PC-9 (cell line): Measurements from ENCODE around the gene EML6. TPM values are rescaled to one million over a fixed set of nuclear protein-coding genes. Genes with fewer than 3 reads are reported as not detected.

Experiments
- BruUV-seq: library from RNA; stranded (reverse); fragments of 400-500 nt; replicated peaks from 2 replicates; lab custom pipeline; 2021; lab: Mats Ljungman, UMichigan
- CTCF ChIA-PET: fragments of 300-600 bp; sonication (Branson Sonifier 250); formaldehyde crosslinking; loops from one replicate; lab custom pipeline; 2022; ENCODE audit warnings: antibody characterized with exemption; lab: Charles Lee
- POLR2A ChIA-PET: fragments of 300-600 bp; sonication (Branson Sonifier 250); formaldehyde crosslinking; loops from one replicate; lab custom pipeline; 2022; ENCODE audit warnings: antibody characterized with exemption; ENCODE audit not compliant: unreplicated experiment; lab: Charles Lee
- DNase-seq, 2 experiments: peaks; one replicate each; pipeline versions ENCODE4 v3.0.0 to v3.0.0-alpha.2; 2015 to 2022; ENCODE audit warnings: mixed read lengths in 1 of 2
- H2AFZ ChIP-seq: fragments of 200-600 bp; sonication (generic); 2 replicates; pipeline ENCODE4 v1.8.1; 2017; ENCODE audit warnings: antibody characterized with exemption
- H3F3A ChIP-seq: fragments of 200-600 bp; sonication (generic); 2 replicates; pipeline ENCODE4 v1.8.1; 2017; ENCODE audit warnings: antibody characterized with exemption, mild to moderate bottlenecking, low read depth; ENCODE audit not compliant: insufficient read depth
- H3K27ac ChIP-seq: fragments of 200-600 bp; sonication (generic); 2 replicates; pipeline ENCODE4 v1.6.1; 2016; ENCODE audit warnings: mixed run types
- H3K27me3 ChIP-seq: fragments of 200-600 bp; sonication (generic); 2 replicates; pipeline ENCODE4 v1.6.1; 2016; ENCODE audit warnings: low read depth, mixed run types; ENCODE audit not compliant: insufficient read depth
- H3K36me3 ChIP-seq: fragments of 200-600 bp; sonication (generic); 2 replicates; pipeline ENCODE4 v1.6.1; 2016; ENCODE audit warnings: low read depth, mixed run types
- H3K4me1 ChIP-seq: fragments of 200-600 bp; sonication (generic); replicated peaks from 2 replicates; pipeline ENCODE4 v1.6.1; 2016; ENCODE audit warnings: mixed run types; ENCODE audit not compliant: insufficient read depth
- H3K4me2 ChIP-seq: fragments of 200-600 bp; sonication (generic); 2 replicates; pipeline ENCODE4 v1.6.1; 2017; ENCODE audit warnings: mixed run types
- H3K4me3 ChIP-seq: fragments of 200-600 bp; sonication (generic); 2 replicates; pipeline ENCODE4 v1.6.1; 2016; ENCODE audit warnings: mixed run types
- H3K79me2 ChIP-seq: fragments of 200-600 bp; sonication (generic); 2 replicates; pipeline ENCODE4 v1.6.1; 2017; ENCODE audit warnings: low read depth, mixed run types
- H3K9me2 ChIP-seq: fragments of 200-600 bp; sonication (generic); 2 replicates; pipeline ENCODE4 v1.8.1; 2017; ENCODE audit warnings: mild to moderate bottlenecking; ENCODE audit not compliant: insufficient read depth
- H3K9me3 ChIP-seq: fragments of 200-600 bp; sonication (generic); 2 replicates; pipeline ENCODE4 v1.8.1; 2016; ENCODE audit warnings: low read depth; ENCODE audit not compliant: insufficient read depth
- H4K20me1 ChIP-seq: fragments of 200-600 bp; sonication (generic); 2 replicates; pipeline ENCODE4 v1.8.1; 2017; ENCODE audit not compliant: insufficient read depth
- CTCF ChIP-seq: fragments of 200-600 bp; sonication (generic); conservative IDR thresholded peaks from 2 replicates; pipeline ENCODE4 v1.6.1; 2017; ENCODE audit warnings: mixed run types, antibody characterized with exemption, mild to moderate bottlenecking, moderate library complexity
- EZH2 ChIP-seq: fragments of 200-600 bp; sonication (generic); IDR thresholded peaks from 2 replicates; pipeline ENCODE4 v1.8.0; 2017; ENCODE audit warnings: antibody characterized with exemption, low read depth
- intact Hi-C: fragments of 100-400 bp; cut with micrococcal nuclease; formaldehyde crosslinking; loops from one replicate; pipeline ENCODE4 v1.10.0; 2022; ENCODE audit not compliant: unreplicated experiment
- total RNA-seq: library from RNA; stranded (reverse); gene quantifications from 2 replicates; pipeline ENCODE4 v1.2.3, GENCODE V29; 2021

The EML6 gene
- total RNA-seq, 1 experiment from 2014 or later: 3.7 TPM

DNA sequence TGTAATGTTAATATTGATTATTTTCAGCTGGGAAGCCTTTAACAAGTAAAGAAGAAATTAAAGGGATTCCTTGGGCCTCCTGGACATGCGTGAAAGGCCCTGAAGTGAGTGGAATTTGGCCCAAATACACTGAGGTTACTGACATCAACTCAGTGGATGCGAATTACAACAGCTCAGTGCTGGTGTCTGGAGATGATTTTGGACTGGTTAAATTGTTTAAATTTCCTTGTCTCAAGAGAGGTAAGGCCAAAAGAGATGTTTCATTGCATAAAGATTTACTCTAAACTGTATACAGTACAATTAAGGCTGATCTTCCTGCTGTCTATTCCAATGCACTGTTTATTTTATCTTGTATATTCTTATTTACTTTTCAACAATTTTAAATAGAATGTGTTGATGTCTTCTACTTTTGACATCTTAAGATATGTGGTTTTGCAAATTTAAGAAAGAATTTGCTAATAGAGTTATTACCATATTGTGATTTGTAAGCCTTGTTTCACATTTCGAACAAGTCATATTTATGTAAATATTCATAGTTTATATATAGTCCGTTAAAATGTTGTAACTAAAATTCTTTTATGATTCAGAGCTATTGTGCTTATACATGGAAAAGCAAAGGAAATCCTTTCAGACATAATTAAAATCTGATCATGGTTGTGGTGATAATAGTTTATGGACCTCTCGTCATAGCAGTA, 130.3 kb downstream of the EML6 start:
- no peaks in the 10 kb centered on the region for H3K9me3 ChIP-seq
- H3K36me3 ChIP-seq: no peaks in the 10 kb centered on the region
- H3K27ac ChIP-seq: no peak overlapping the region
- no peak for TF ChIP-seq CTCF
- no peak for TF ChIP-seq EZH2
- H3K4me2 ChIP-seq: no peak overlapping the region
- no peaks in the 10 kb centered on the region for H3F3A ChIP-seq
- H3K4me3 ChIP-seq: no peak overlapping the region
- CTCF ChIA-PET: no interaction called here
- no peaks in the 10 kb centered on the region for H4K20me1 ChIP-seq
- no TSS peak for BruUV-seq
- intact Hi-C loops: no loop called here
- H3K9me2 ChIP-seq: no peaks in the 10 kb centered on the region
- H3K79me2 ChIP-seq: no peaks in the 10 kb centered on the region
- no peak for DNase-seq
- peaks cover 7% of the 10 kb centered on the region; the same call in 1 of the 2 replicates for H3K4me1 ChIP-seq
- POLR2A ChIA-PET: interaction anchor here (0.6 kb wide), 1 partner anchor 150 kb away, joined by 3 read pairs; no protein-coding TSS in a partner anchor
- no peaks in the 10 kb centered on the region for H3K27me3 ChIP-seq
- H2AFZ ChIP-seq: no peak overlapping the region

DNA sequence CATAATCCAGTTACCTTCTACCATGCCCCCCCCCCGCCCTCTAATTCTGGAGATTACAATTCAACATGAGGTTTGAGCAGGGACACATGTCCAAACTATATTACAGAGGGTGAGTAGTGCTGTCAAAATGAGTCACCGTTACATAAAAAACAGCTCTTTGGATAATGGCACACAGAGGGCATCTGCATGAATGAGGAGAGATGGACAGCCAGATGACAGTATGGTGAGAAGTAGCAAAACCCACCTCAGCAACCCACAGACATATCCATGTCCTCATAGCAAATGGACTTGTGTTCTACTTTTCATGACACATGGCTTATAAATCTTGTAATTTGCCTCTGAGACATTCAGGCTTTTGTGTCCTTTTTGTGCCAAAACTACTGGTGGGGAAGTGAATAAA, 132.0 kb downstream of the EML6 start:
- H2AFZ ChIP-seq: no peak overlapping the region
- no peak for DNase-seq
- H3K36me3 ChIP-seq: no peaks in the 10 kb centered on the region
- H3K27me3 ChIP-seq: no peaks in the 10 kb centered on the region
- H3K4me3 ChIP-seq: no peak overlapping the region
- H3K27ac ChIP-seq: no peak overlapping the region
- no TSS peak for BruUV-seq
- H4K20me1 ChIP-seq: no peaks in the 10 kb centered on the region
- ChIA-PET POLR2A (interaction anchor here (0.6 kb wide), 1 partner anchor 1102 kb away, joined by 6 read pairs; no protein-coding TSS in a partner anchor), CTCF (no interaction called here)
- no peaks in the 10 kb centered on the region for H3K79me2 ChIP-seq
- H3K4me2 ChIP-seq: no peak overlapping the region
- no peaks in the 10 kb centered on the region for H3K9me2 ChIP-seq
- intact Hi-C loops: no loop called here
- peaks cover 7% of the 10 kb centered on the region; the same call in 1 of the 2 replicates for H3K4me1 ChIP-seq
- no peaks in the 10 kb centered on the region for H3F3A ChIP-seq
- TF ChIP-seq CTCF (no peak), EZH2 (no peak)
- no peaks in the 10 kb centered on the region for H3K9me3 ChIP-seq

GRCh38 chr2:54858021-54858681, 134.7 kb downstream of the EML6 start:
- no peaks in the 10 kb centered on the region for H3K36me3 ChIP-seq
- H3K4me1 ChIP-seq: peaks cover 7% of the 10 kb centered on the region; the same call in 1 of the 2 replicates
- BruUV-seq: no TSS peak
- ChIA-PET POLR2A (interaction anchor here (0.6 kb wide), 1 partner anchor 965 kb away, joined by 4 read pairs; no protein-coding TSS in a partner anchor), CTCF (no interaction called here)
- no peak overlapping the region for H3K4me2 ChIP-seq
- no peaks in the 10 kb centered on the region for H3K9me3 ChIP-seq
- H3K79me2 ChIP-seq: no peaks in the 10 kb centered on the region
- no peak overlapping the region for H2AFZ ChIP-seq
- no peak overlapping the region for H3K4me3 ChIP-seq
- H3K27ac ChIP-seq: no peak overlapping the region
- DNase-seq: no peak
- intact Hi-C loops: no loop called here
- H3K9me2 ChIP-seq: no peaks in the 10 kb centered on the region
- no peaks in the 10 kb centered on the region for H3K27me3 ChIP-seq
- no peak for TF ChIP-seq EZH2
- no peak for TF ChIP-seq CTCF
- no peaks in the 10 kb centered on the region for H3F3A ChIP-seq
- H4K20me1 ChIP-seq: no peaks in the 10 kb centered on the region
